HG03571 (cell line): Measurements from ENCODE around the gene PREX1.

Experiments
- ATAC-seq: cut with Tn5 transposase; IDR thresholded peaks from one replicate; pipeline ENCODE4 v1.9.1; 2021; ENCODE audit not compliant: unreplicated experiment

The PREX1 gene

DNA sequence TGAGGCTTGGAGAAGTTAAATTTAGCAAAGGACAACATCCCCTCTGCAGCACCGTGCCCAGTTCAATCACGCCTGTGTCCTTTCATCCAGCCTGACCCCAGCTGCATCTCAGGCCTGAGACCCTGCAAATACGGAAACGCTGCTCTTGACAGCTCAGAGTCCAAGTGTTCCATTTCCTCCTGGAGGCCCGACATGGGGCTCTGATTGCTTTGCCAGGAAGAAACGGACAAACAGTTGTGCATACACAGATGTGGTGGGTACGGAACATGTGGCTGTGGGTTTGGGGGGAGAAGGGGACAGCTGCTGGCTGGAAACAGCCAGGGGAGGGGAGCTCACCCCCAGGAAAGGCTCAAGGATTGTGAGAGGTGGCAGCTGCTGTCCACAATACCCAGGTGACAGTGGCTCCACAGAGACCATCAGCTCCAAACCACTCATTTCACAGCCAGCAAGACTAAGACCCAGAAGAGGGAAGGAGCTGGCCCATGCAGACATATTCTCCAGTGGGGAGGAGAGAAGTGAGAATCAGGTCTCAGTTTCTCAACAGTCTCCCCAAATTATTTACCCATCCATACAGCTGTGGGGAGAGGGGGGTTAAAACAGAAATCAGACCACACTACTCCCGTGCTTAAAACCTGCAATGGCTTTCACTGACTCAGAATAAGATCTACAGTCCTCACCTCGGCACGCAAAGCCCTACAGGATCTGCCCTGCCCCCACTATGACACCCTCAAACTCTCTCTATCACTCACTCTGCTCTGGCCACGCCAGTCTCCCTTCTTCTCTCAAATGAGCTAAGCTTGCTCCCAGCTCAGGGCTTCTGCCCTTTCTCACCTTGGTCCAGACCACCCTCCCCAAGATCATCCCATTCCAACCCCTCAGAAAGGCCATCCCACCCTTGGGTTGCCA lies 89.1 kb downstream of the PREX1 start:
- ATAC-seq = peak; percentile 59

DNA sequence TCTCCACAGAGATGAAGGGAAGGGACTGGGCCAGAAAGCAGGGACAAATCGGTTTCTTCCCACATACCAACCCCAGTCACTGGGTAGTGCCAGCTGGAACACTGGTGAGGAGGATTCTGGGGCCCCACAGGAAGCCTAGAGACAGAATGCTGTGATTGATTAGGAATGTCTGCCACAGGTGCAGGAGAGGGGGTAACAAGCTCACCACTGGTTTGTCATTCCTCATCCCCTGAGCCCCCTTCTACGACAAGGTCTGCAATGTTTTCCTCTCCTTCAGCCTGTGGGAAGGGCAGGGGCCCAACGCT lies 89.8 kb downstream of the PREX1 start:
- no peak for ATAC-seq

DNA sequence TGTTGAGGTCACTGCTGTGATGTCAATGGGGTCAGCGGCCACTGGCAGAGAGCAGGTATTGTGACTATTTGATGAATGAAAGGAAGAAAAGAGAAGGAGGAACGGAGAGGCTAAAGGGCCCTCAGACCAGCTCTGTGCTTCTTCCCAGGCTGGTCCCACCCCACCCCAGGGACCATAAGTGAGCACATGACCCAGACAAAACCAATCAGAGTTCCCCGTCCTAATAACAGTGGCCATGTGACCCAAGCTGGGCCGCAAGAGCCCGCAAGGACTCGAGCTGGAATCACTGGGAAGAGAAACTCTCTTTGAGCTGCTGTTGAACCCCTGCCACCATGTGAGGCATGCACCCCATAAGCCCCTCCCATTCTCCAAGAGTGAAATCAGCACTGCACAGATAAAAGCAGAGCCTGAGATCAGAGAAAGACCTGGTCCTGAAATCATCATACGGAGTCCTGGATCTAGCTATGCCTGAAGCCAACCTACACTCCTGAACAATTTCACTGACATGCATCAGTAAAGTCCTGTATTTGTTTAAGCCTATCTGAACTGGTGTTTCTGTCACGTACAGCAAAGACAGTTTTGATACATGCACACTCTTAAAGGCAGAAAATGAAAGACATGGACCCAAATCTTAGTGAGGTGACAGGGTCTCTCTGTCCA lies 90.2 kb downstream of the PREX1 start:
- ATAC-seq = no peak

DNA sequence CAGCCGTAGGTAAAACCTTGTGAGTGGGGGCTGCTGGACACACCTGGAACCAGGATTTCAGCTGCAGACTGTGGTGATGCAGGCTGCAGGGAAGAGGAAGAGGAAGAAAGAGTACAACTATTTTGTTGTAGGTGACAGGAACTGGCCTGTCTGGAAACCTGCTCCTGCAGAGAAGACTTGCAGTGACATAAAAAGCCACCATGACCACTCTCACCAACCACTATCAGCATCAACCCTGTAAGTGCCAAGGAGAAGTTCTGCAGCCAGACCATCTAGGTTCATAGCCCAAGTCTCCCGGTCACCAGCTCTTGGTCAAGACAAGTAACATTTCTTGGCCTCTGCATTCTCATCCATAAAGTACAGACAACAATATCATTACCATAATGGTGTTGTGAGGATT lies 91.2 kb downstream of the PREX1 start:
- ATAC-seq = no peak

DNA sequence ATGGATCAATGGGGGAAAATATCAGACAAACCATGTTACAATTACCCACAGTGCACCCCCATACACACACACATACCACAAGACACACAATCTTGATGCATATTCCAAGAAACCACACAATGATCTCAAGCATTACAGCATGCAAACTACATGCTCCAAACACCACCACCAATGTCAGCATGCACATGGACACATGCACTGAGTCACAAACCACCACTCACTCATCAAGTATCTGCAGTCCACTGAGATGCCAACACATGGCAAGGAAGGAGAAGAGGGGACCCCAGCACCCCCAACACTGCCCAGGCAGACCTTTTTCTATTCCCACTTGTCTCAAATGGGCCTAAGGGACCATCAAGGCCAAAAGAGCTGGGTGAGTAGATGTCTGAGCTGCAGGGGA lies 91.6 kb downstream of the PREX1 start:
- no peak for ATAC-seq

DNA sequence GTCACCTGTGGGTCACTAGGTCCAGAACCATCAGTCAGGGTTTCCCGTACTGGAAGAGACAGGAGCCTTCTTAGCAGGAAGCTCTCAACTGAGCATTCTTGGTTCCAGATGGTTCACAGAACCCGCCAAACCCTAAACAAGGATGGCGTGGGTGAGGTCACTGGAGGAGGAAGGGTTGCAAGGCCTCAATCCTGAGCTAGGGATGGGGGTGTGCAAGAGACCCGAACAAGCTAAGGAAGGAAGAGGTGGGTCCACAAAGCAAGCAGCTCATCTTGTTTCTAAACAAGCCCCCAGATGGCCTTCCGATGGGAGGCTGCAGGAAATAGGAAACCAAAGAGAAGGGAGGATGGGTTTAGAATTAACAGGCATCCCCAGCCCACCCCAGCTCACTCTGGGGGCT lies 92.7 kb downstream of the PREX1 start:
- no peak for ATAC-seq

DNA sequence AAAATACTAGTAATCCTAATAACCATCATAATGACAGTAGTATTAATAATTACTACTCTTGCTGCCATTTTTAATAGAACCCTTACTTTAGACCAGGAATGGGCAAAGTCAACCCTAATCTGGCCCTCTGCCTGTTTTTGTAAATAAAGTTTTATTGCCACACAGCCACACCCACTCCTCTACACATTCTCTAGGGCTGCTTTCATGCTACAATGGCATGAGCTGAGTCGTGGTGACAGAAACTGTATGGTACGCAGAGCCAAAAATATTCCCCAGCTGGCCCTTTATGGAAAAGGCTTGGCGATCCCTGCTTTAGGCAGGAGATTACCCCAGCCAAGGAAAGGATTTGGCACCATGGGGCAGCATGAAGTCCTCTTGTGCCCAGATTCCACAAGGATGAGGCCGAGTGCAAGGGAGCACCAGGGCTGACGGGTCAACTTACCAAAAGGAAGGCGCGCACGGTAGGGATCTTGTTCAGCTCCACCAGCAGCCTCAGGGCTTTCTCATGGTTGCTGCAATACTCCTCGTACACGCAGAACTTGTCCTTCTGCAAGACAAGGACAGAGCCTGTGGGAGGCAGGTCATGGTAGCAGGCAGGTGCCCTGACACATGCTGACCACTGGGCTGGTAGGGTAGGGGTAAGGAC lies 93.6 kb downstream of the PREX1 start:
- no peak for ATAC-seq

DNA sequence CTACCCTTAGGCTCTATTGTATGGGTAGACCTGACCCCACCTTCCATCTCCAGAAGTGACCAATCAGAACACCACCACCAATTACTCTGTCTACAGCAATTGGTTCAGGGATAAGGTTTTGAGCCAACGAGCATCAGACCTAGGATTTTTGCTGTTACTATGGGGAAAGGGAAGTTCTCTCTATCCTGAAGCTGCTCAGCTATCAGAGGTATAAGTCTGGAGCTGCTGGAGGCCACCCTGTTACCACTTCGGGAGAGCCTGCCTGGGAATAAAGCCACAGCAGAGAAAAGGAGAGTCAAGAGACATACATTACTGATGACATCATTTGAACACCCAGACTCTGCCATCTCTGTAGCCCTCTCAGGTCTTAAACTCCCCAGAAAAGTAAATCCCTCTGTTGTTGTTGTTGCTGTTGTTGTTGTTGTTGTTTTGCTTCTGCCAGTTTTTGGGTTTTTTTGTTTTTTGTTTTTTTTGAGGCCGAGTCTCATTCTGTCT lies 94.5 kb downstream of the PREX1 start:
- ATAC-seq = no peak

DNA sequence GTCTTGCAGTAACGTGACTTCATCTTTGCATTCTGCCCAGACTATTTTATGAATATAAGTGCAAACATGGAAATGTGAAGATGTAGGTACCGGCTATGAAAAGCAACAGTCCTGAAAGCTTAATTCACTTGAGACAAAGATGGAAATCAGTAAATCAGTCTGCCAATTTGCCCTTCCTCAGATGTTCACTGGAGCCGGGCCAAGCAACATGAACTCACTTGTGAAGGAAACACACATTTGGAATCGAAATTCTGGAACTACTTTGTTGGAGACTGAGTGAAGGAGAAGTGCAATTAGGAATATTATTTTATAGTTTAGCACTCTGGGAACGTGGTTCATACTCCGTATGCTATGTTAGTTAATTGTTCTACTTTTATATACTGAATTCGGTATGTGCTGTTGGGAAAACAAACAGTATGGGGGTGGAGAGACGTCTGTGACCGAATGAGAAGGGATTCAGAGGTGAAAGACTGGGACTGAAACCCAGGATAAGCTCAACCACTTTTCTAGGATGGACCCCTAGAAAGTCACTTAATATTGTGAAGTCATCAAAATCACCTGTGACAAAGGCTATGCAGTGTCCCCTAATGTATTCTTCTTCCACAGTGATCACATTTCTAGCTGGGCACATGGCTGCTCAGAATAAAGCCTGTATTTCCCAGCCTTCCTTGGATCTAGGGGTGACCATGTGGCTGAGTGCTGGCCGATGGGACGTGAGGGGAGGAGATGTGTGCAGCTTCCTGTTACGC lies 95.5 kb downstream of the PREX1 start:
- no peak for ATAC-seq

DNA sequence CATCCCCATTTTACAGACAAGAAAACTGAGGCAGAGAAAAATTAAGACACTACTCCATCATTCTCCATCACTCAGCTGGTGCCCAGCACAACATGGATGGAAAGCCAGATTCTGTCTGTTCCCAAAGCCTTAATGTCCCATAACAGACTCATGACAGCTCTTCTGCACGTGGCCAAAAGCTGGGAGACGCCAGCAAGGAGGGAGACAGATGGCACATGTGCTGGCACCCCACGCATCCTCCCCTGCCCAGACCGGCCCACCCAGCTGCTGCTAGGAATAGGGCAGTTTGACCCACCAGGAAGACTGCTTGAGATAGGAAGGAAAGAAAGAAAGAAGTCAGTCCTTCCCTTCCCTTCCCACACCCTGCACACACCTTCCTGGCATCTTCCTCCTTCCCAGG lies 96.3 kb downstream of the PREX1 start:
- ATAC-seq = no peak

DNA sequence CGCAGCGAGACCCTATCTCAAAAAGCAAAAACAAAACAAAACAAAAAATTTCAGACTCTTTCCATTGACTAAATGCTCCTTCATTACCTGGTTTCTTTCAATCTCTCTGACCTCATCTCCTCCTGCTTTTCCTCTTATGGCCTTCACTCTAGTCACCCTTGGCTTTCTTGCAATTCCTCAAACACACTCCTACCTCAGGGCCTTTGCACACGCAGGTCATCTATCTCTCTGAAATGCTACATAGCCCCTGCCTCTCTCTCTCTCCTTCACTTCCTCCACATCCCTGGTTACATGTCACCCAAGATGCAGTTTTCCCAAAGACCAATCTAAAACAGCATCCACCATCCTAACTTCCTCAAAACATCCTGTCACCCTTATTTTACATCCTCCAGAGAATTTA lies 96.8 kb downstream of the PREX1 start:
- no peak for ATAC-seq

DNA sequence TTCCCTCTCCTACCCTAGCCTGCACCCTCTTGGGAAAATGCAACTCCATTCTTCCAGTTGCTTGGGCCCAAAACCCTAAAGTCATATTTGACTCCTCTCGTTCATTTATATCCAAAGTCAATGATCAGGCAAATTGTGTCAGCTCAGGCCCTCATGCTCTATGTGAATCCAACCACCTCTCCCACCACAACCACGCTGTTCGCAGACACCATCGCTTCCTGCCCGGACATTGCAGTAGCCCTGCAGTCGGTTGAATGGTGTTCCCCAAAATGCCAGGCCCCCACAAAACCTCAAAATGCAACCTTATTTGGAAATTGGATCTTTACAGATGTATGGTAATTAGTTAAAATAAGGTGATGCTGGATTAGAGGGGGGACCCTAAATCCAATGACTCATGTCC lies 98.3 kb downstream of the PREX1 start:
- no peak for ATAC-seq

DNA sequence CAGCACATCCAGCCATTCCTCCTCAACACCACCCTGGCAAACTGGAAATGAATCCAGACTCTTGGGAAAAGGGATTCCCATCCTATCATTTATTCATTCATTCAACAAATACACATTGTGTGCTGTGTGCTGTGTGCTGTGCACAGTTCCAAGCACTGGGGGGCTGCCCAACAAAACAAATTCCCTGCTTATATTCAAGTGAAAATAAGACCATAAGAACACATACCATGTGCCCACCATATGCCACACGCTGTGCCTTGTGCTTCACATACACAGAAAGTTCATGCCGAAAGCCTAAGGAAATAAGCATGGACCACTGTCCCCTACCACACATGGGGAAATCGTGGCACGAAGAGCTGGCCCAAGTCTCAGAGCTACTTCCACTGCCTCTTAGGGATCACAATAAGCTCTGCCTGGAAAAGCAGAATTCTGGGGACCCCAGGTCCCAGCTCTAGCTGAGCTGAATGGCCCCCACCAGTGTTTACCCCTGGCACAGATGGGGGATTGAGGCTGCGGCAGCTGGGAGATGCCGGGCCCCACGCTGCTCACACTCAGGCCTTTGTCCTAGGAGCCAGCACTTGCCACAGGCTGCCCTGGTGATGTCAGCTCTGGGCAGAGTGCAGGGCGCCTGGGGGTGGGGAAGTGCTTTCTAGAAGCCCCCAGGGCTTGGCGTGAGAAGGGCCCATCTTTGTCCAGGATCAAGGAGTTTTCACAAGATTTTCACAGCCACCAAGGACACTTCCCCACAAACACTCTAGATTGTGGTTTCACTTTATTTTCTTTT lies 99.6 kb downstream of the PREX1 start:
- ATAC-seq = no peak

DNA sequence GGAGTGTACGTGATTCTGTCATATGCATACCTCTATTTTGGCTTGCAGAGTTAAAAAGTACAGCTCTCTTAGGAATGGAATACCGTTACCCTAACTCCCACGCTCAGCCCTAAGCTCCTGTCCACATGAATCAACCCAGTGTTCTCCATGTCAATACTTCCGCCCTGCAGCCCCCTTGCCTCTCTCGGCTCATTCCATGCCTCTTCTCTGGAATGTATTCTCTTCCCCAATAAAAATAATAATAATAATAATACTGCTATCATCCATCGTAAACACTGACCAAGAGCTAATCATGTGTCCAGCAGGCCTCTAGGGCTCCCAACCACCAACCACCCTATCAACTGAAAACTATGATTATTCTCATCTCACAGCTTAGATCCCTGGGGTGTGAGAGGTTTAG lies 100.6 kb downstream of the PREX1 start:
- ATAC-seq = no peak

DNA sequence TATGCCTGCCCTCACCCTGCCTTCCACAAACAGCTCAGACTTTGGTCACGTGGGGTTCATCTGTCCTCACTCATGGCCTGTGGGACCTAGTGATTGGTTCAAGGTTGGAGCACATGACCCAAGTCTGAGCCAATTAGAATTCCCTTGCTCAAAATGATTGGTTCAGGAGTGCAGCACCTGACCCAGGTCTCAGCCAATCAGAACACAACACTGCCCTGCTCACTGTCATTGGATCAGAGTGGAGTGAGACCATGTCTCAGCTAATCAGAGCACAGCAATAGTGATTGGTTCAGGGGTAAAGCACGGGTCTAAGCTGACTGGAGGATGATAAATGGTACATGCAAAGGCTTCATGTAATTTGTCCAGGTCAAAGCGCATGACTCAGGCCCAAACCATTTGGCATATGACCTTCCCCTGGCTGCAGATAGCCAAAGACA lies 102.2 kb downstream of the PREX1 start:
- no peak for ATAC-seq

DNA sequence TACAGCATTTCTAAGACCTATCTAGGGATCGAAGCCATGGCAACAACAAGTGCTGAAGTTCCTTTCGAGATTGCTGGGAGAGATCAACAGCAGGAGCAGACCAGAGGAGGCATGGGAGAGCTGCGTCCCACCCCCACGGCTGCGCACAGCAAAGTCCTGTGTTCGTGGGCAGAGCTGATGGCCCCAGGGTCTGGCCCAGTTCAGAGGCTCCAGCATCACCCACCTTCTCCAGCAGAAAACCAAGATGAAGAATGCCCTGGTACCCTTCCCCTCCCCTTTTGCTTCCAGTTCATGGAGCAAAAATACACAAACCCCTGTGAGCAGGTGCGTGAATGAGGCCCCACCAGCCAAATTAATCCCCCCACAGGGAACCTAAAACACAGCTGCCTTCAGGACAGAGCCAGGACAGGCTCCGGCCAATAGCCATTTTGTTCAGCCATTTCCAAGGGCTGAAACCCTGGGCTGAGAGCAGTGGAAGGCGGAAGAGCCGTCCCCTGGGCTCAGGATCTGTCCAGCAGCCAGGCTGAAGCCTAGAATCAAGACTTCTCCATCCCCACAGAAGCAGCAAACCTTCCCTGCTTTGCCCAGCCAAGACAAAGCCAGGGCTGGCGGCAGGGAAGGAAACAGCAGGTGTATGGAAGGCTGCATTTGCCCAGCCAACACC lies 102.8 kb downstream of the PREX1 start:
- ATAC-seq = no peak

DNA sequence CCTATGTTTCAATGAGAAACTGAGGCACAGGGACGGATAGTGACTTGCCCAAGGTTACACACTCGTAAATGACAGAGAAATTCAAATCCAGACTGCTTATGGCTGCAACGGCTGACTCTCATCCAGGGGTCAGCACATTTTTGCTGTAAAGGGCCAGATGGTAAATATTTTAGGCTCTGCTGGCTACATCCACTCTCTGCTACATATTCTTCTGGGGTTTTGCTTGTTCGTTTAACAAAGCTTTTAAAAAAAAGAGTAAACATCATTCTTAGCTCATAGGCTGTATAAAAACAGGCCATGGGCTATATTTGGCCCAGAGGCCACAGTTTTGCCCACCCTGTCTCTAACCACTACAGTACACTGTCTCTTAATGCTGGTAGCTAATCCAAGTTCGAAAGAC lies 103.4 kb downstream of the PREX1 start:
- ATAC-seq = no peak

DNA sequence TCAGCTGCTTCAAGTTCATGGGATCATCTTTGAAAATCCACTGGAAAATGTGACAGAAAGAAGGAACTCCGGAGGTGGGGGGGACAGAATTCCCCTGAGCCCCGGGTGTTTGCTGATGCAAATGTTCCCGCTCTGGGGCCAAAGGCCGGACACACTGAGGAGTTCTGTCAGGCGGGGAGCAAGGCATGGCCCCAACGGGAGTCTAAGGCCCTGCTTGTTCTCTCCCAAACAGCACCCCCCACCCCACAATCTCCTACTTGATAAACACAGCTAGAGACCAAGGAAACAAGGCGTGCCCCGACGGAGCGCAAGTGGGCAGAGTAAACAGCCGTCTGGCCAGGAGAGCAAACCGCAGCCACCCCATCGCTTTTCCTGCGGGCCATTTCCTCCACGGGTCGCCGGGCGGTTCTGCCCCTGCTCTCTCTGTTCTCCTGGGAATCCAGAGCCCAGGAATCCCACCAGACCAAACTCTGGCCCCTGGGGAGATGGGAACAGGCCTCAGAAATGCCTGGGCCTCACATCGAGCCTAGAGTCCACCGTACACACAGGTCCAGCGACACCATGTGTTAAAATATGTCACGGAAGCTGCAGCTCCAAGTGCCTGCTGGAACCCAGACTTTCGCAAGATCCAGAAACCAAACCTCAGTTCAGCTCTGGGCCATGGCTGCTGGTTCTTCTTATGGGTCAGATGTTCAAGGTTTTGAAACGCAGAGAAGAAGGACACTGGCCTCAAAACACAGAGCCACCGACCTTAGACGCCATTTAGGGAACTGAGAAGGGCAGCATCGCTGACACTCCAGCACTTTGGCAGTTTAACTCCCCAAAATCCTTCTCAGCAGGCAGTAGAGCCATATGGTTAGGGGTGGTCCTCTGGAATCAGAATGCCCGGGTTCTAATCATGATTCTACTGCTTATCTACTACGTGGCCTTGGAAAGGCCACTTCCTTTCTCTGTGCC lies 104.2 kb downstream of the PREX1 start:
- ATAC-seq = no peak

DNA sequence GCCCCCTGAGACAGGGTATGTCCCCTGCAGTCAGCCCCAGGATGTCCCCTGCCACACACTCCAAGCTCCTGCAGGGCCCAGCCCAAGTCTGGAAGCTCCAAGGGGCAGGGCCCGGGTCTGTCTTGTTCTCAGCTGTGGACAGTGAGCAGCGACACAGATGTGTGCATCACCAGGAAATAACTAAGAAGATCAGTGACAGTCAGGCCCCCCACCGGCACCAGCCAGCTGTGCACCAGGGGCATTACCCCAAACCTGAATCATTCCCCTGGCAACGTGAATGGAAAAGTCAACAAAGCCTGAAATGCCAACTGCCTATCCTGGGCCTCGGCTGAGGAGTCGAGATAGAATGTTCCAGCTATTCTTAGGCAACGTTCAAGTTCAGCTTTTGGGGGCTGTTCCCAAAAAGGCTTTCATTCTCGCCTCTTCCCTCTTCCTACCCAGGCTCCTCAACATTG lies 105.0 kb downstream of the PREX1 start:
- no peak for ATAC-seq
